Activated CD8-positive, alpha-beta T cell treated with anti-CD3 and anti-CD28 coated beads for 36 hours (primary cell): ENCODE results near the gene LRRC61. TPM values are rescaled to one million over a fixed set of nuclear protein-coding genes. Genes with fewer than 3 reads are reported as not detected.

ENCODE experiments used
- ATAC-seq: fragments of 200-7000 bp; cut with Tn5 transposase; one replicate; pipeline ENCODE4 v1.10.0; 2021; ENCODE audit warnings: mild to moderate bottlenecking, moderate library complexity
- CTCF ChIA-PET: fragments of 350-600 bp; sonication (Branson Sonifier 250); formaldehyde crosslinking; loops from one replicate; lab custom pipeline; 2021; ENCODE audit warnings: antibody characterized with exemption; lab: Charles Lee
- POLR2A ChIA-PET: fragments of 350-600 bp; sonication (Branson Sonifier 250); formaldehyde crosslinking; loops from one replicate; lab custom pipeline; 2021; ENCODE audit warnings: antibody characterized with exemption; lab: Charles Lee
- DNase-seq: peaks from one replicate; pipeline ENCODE4 v3.0.0-alpha.2; 2020
- H3K27ac Mint-ChIP-seq: one replicate; pipeline ENCODE4 v1.8.0; 2021; ENCODE audit warnings: mild to moderate bottlenecking, mixed read lengths
- H3K27me3 Mint-ChIP-seq: one replicate; pipeline ENCODE4 v1.8.0; 2021; ENCODE audit warnings: mixed read lengths
- H3K36me3 Mint-ChIP-seq: one replicate; pipeline ENCODE4 v1.8.0; 2021; ENCODE audit warnings: low read depth, mixed read lengths
- H3K4me1 Mint-ChIP-seq: one replicate; pipeline ENCODE4 v1.8.0; 2021; ENCODE audit warnings: low read depth, mixed read lengths
- H3K4me3 Mint-ChIP-seq: one replicate; pipeline ENCODE4 v1.8.0; 2021; ENCODE audit warnings: mild to moderate bottlenecking, moderate library complexity, mixed read lengths
- H3K9me3 Mint-ChIP-seq: one replicate; pipeline ENCODE4 v1.8.0; 2021; ENCODE audit warnings: mixed read lengths
- CTCF ChIP-seq: fragments of 200-600 bp; IDR thresholded peaks from one replicate; pipeline ENCODE4 v1.8.0; 2022; ENCODE audit warnings: antibody characterized with exemption, mild to moderate bottlenecking
- intact Hi-C: fragments of 100-400 bp; cut with micrococcal nuclease; formaldehyde crosslinking; loops from one replicate; pipeline ENCODE4 v1.10.0; 2022
- total RNA-seq, 2 experiments: library from RNA; stranded (reverse); gene quantifications; one replicate each; pipeline ENCODE4 v1.2.3, GENCODE V29; 2021

Gene LRRC61
- total RNA-seq, 2 experiments from 2014 or later, result 21.8 to 21.9 TPM

DNA sequence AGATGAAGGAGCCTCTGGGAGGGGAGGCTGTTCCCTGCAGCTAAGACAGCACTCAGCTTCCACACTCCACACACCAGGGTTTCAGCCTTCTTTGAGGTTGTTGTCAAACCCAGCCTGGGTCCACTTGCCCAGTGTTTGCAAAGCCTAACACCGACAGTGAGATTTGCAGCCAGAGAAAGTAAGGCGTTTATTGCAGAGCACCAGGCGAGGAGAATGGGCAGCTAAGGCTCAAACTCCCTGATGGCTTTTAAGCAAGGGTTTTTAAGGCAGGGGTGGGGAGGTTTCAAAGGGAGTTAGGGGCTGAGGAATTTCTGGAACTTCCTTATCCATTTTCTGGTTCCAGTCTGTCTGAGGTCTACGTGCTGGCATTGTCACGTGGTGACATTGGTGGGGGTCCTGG is 51.3 kb downstream of the LRRC61 start:
- intact Hi-C loops, result no loop called here
- peaks cover 31% of the 10 kb centered on the region for H3K36me3 Mint-ChIP-seq
- H3K4me1 Mint-ChIP-seq, result peaks cover 67% of the 10 kb centered on the region
- no peak for ATAC-seq
- H3K27ac Mint-ChIP-seq, result no peak overlapping the region
- DNase-seq, result no peak
- TF ChIP-seq CTCF, result no peak
- POLR2A ChIA-PET, result interaction anchor here (1.1 kb wide), 1 partner anchor 28 kb away, joined by 3 read pairs; no protein-coding TSS in a partner anchor
- CTCF ChIA-PET, result no interaction called here
- H3K9me3 Mint-ChIP-seq, result no peaks in the 10 kb centered on the region
- H3K4me3 Mint-ChIP-seq, result no peak overlapping the region
- H3K27me3 Mint-ChIP-seq, result no peaks in the 10 kb centered on the region

GRCh38 chr7:150375662-150376521 is 52.7 kb downstream of the LRRC61 start:
- ChIA-PET POLR2A (interaction anchor here (0.6 kb wide), 1 partner anchor 1039 kb away, joined by 3 read pairs; no protein-coding TSS in a partner anchor), CTCF (no interaction called here)
- H3K4me3 Mint-ChIP-seq, result peak overlapping the region; percentile 8
- no peaks in the 10 kb centered on the region for H3K9me3 Mint-ChIP-seq
- no peak for TF ChIP-seq CTCF
- peaks cover 62% of the 10 kb centered on the region for H3K4me1 Mint-ChIP-seq
- H3K36me3 Mint-ChIP-seq, result peaks cover 23% of the 10 kb centered on the region
- intact Hi-C loops, result no loop called here
- peak overlapping the region; percentile 84 for H3K27ac Mint-ChIP-seq
- H3K27me3 Mint-ChIP-seq, result no peaks in the 10 kb centered on the region
- peak; percentile 37 for ATAC-seq
- DNase-seq, result peak; percentile 78

- CTCF ChIA-PET, result no interaction called here
- Mint-ChIP-seq H3K4me3 (peak overlapping the region; percentile 8), H3K27ac (peak overlapping the region; percentile 84), H3K9me3 (no peaks in the 10 kb centered on the region), H3K4me1 (peaks cover 62% of the 10 kb centered on the region), H3K27me3 (no peaks in the 10 kb centered on the region), H3K36me3 (peaks cover 22% of the 10 kb centered on the region)
- intact Hi-C loops, result no loop called here
- POLR2A ChIA-PET, result no interaction called here
- ATAC-seq (no peak), DNase-seq (no peak)
- TF ChIP-seq CTCF, result no peak
Measured at GRCh38 chr7:150376560-150376959, 53.4 kb downstream of the LRRC61 start.

- peak overlapping the region; percentile 57 for H3K27ac Mint-ChIP-seq
- no peak overlapping the region for H3K4me3 Mint-ChIP-seq
- H3K4me1 Mint-ChIP-seq, result peaks cover 62% of the 10 kb centered on the region
- POLR2A ChIA-PET, result interaction anchor here (0.7 to 2.3 kb wide), 5 partner anchors 9 to 29 kb away, joined by 3 to 26 read pairs (median 8); partner anchors contain the start of gene REPIN1
- no peak for TF ChIP-seq CTCF
- intact Hi-C loops, result no loop called here
- no peaks in the 10 kb centered on the region for H3K27me3 Mint-ChIP-seq
- ATAC-seq, result no peak
- H3K9me3 Mint-ChIP-seq, result no peaks in the 10 kb centered on the region
- peaks cover 22% of the 10 kb centered on the region for H3K36me3 Mint-ChIP-seq
- no peak for DNase-seq
- CTCF ChIA-PET, result interaction anchor here (0.9 to 2.2 kb wide), 3 partner anchors 8 to 45 kb away, joined by 3 to 7 read pairs (median 4); partner anchors contain the start of gene REPIN1
Measured at GRCh38 chr7:150377196-150377595, 54.0 kb downstream of the LRRC61 start.

GRCh38 chr7:150377635-150378034 is 54.5 kb downstream of the LRRC61 start:
- ChIA-PET CTCF (interaction anchor here (0.9 to 2.2 kb wide), 6 partner anchors 9 to 45 kb away, joined by 3 to 10 read pairs (median 4); partner anchors contain the start of gene REPIN1), POLR2A (interaction anchor here (0.7 to 2.3 kb wide), 5 partner anchors 9 to 29 kb away, joined by 3 to 26 read pairs (median 8); partner anchors contain the start of gene REPIN1)
- ATAC-seq (no peak), DNase-seq (no peak)
- peak overlapping the region; percentile 73 for H3K4me3 Mint-ChIP-seq
- H3K27ac Mint-ChIP-seq, result peak overlapping the region; percentile 57
- H3K27me3 Mint-ChIP-seq, result no peaks in the 10 kb centered on the region
- H3K9me3 Mint-ChIP-seq, result no peaks in the 10 kb centered on the region
- TF ChIP-seq CTCF, result no peak
- H3K4me1 Mint-ChIP-seq, result peaks cover 60% of the 10 kb centered on the region
- intact Hi-C loops, result no loop called here
- H3K36me3 Mint-ChIP-seq, result peaks cover 17% of the 10 kb centered on the region
